OCI-LY7 (cell line): ENCODE data around the gene KIF1A. TPM values are rescaled to one million over a fixed set of nuclear protein-coding genes. Genes with fewer than 3 reads are reported as not detected.

Experiments used
- BruUV-seq: library from RNA; stranded (reverse); fragments of 400-500 nt; replicated peaks from 2 replicates; lab custom pipeline; 2021; lab: Mats Ljungman, UMichigan
- CTCF ChIA-PET: fragments of 300-600 bp; sonication (Branson Sonifier 250); formaldehyde crosslinking; loops from one replicate; lab custom pipeline; 2022; ENCODE audit warnings: antibody characterized with exemption; ENCODE audit not compliant: unreplicated experiment; lab: Charles Lee
- POLR2A ChIA-PET: fragments of 300-600 bp; sonication (Branson Sonifier 250); formaldehyde crosslinking; loops from one replicate; lab custom pipeline; 2022; ENCODE audit warnings: antibody characterized with exemption; lab: Charles Lee
- DNase-seq: peaks from one replicate; pipeline ENCODE4 v3.0.0-alpha.2; 2015; ENCODE audit warnings: low spot score
- H2AFZ ChIP-seq: fragments of 200-600 bp; sonication (generic), shearing (Covaris generic); 2 replicates; pipeline ENCODE4 v1.6.1; 2014; ENCODE audit warnings: mild to moderate bottlenecking, antibody characterized with exemption, low read length, moderate library complexity
- H3K27ac ChIP-seq: fragments of 200-600 bp; sonication (generic); 2 replicates; pipeline ENCODE4 v1.5.1; 2014; ENCODE audit warnings: mixed run types, low read depth, mild to moderate bottlenecking, moderate library complexity, low read length, inconsistent platforms; ENCODE audit not compliant: poor library complexity, severe bottlenecking
- H3K36me3 ChIP-seq: fragments of 200-600 bp; sonication (generic); 2 replicates; pipeline ENCODE4 v1.6.1; 2014; ENCODE audit warnings: mild to moderate bottlenecking, antibody characterized with exemption, low read length, moderate library complexity, mixed read lengths; ENCODE audit not compliant: insufficient read depth
- H3K4me1 ChIP-seq: fragments of 200-600 bp; sonication (generic); 2 replicates; pipeline ENCODE4 v1.5.1; 2014; ENCODE audit warnings: mild to moderate bottlenecking, low read length; ENCODE audit not compliant: insufficient read depth, poor library complexity, severe bottlenecking
- H3K4me2 ChIP-seq: fragments of 200-600 bp; sonication (generic); 2 replicates; pipeline ENCODE4 v1.6.1; 2014; ENCODE audit warnings: mild to moderate bottlenecking, low read length
- H3K4me3 ChIP-seq: fragments of 200-600 bp; sonication (generic); 2 replicates; pipeline ENCODE4 v1.5.1; 2014; ENCODE audit warnings: mild to moderate bottlenecking, low read depth, low read length; ENCODE audit not compliant: poor library complexity, severe bottlenecking
- H3K79me2 ChIP-seq: fragments of 200-600 bp; sonication (generic); 2 replicates; pipeline ENCODE4 v1.6.1; 2016; ENCODE audit warnings: low read depth, mild to moderate bottlenecking, low read length, moderate library complexity, mixed read lengths; ENCODE audit not compliant: insufficient read depth
- H3K9me2 ChIP-seq: fragments of 200-600 bp; sonication (generic); 2 replicates; pipeline ENCODE4 v1.6.1; 2016; ENCODE audit warnings: mild to moderate bottlenecking, low read length, mixed read lengths; ENCODE audit not compliant: insufficient read depth
- H3K9me3 ChIP-seq: fragments of 200-600 bp; sonication (generic); 2 replicates; pipeline ENCODE4 v1.6.1; 2014; ENCODE audit warnings: mild to moderate bottlenecking, mixed run types, low read length, mixed read lengths
- H4K20me1 ChIP-seq: fragments of 200-600 bp; sonication (generic); 2 replicates; pipeline ENCODE4 v1.6.1; 2014; ENCODE audit warnings: mild to moderate bottlenecking, antibody characterized with exemption, low read length, moderate library complexity, mixed read lengths; ENCODE audit not compliant: insufficient read depth
- EZH2phosphoT487 ChIP-seq: fragments of 200-600 bp; sonication (generic); IDR thresholded peaks from 2 replicates; pipeline ENCODE4 v1.6.1; 2018; ENCODE audit warnings: low read depth, borderline replicate concordance, mild to moderate bottlenecking, mixed run types, antibody characterized with exemption, low read length, moderate library complexity, mixed read lengths
- intact Hi-C: fragments of 100-400 bp; cut with micrococcal nuclease; formaldehyde crosslinking; loops from one replicate; pipeline ENCODE4 v1.10.0; 2022; ENCODE audit not compliant: unreplicated experiment
- total RNA-seq, 2 experiments: library from RNA; depleted of rRNA in 1 of 2; stranded (reverse); fragments of >200 nt in 1 of 2; shearing (Covaris generic) in 1 of 2; gene quantifications; 2 replicates each; pipeline ENCODE4 v1.2.3, GENCODE V29; 2014 to 2022
- TF ChIP-seq, protein P1 (sequence below): fragments of 200-600 bp; sonication (generic); conservative IDR thresholded peaks from 2 replicates; pipeline ENCODE4 v1.5.1; 2014; ENCODE audit warnings: mild to moderate bottlenecking, antibody characterized with exemption, low read length, moderate library complexity, mixed read lengths

Gene KIF1A
- total RNA-seq, 2 experiments from 2014 or later, result not detected

DNA sequence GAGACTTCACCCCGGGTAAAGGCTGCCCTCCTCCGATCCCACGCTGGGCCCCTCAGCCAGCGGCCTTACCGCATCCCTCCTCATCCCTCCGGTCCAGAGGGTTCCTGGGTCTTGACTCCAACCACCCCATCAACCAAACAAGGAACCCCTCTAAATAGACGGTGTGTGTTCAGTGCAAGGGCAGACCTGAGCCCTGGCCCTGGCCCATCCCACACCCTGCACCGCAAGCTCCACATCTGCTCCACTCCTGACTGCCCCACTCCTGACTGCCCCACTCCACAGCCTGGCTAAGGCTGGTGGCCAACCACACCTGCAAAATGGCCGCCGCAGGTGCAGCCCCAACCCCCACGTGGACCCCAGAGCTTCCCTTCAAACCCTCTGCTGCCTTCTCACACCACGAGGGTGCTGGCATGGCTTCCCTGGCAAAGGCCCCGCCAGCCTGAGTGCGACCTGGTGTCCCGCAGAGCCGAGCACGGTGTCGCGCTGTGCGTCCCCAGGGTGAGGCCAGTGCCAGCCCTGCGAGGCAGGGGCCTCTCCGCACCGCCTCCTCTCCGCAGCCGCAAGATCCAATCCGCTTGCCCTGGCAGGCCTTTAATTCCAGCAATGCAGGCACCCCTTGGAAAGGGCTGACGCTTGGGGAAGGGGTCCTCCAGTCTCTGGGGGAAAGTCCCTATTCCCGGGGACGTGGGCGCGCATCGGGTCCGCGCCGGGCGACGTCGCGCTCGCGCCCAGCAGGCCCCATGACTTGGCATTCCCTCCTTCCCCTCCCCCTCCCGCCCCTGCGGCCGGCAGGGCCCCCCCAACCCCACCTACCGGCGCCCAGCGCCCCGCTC lies 1.5 kb downstream of the KIF1A start:
- no peaks in the 10 kb centered on the region for H4K20me1 ChIP-seq
- H3K27ac ChIP-seq, result no peak overlapping the region
- ChIA-PET POLR2A (no interaction called here), CTCF (interaction anchor here (0.6 kb wide), 1 partner anchor 38 kb away, joined by 6 read pairs; no protein-coding TSS in a partner anchor)
- H3K79me2 ChIP-seq, result no peaks in the 10 kb centered on the region
- H3K9me2 ChIP-seq, result no peaks in the 10 kb centered on the region
- DNase-seq, result no peak
- H2AFZ ChIP-seq, result no peak overlapping the region
- BruUV-seq, result no TSS peak
- no peak for TF ChIP-seq EZH2phosphoT487
- TF ChIP-seq, protein P1, sequence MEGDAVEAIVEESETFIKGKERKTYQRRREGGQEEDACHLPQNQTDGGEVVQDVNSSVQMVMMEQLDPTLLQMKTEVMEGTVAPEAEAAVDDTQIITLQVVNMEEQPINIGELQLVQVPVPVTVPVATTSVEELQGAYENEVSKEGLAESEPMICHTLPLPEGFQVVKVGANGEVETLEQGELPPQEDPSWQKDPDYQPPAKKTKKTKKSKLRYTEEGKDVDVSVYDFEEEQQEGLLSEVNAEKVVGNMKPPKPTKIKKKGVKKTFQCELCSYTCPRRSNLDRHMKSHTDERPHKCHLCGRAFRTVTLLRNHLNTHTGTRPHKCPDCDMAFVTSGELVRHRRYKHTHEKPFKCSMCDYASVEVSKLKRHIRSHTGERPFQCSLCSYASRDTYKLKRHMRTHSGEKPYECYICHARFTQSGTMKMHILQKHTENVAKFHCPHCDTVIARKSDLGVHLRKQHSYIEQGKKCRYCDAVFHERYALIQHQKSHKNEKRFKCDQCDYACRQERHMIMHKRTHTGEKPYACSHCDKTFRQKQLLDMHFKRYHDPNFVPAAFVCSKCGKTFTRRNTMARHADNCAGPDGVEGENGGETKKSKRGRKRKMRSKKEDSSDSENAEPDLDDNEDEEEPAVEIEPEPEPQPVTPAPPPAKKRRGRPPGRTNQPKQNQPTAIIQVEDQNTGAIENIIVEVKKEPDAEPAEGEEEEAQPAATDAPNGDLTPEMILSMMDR, result no peak
- H3K4me2 ChIP-seq, result no peak overlapping the region
- H3K9me3 ChIP-seq, result 0 out of 2 replicates have a peak, but pooled peaks cover 5% of the 10 kb centered on the region
- H3K36me3 ChIP-seq, result no peaks in the 10 kb centered on the region
- H3K4me1 ChIP-seq, result no peaks in the 10 kb centered on the region
- H3K4me3 ChIP-seq, result no peak overlapping the region
- intact Hi-C loops, result no loop called here

GRCh38 chr2:240817496-240818292 lies 2.3 kb downstream of the KIF1A start:
- Histone ChIP-seq H3K4me2 (no peak overlapping the region), H3K4me3 (no peak overlapping the region), H3K36me3 (no peaks in the 10 kb centered on the region), H4K20me1 (no peaks in the 10 kb centered on the region), H2AFZ (no peak overlapping the region), H3K9me3 (0 out of 2 replicates have a peak, but pooled peaks cover 5% of the 10 kb centered on the region), H3K79me2 (no peaks in the 10 kb centered on the region), H3K4me1 (no peaks in the 10 kb centered on the region), H3K27ac (no peak overlapping the region), H3K9me2 (no peaks in the 10 kb centered on the region)
- intact Hi-C loops, result no loop called here
- no TSS peak for BruUV-seq
- DNase-seq, result no peak
- CTCF ChIA-PET, result interaction anchor here (0.6 kb wide), 1 partner anchor 37 kb away, joined by 6 read pairs; no protein-coding TSS in a partner anchor
- POLR2A ChIA-PET, result no interaction called here
- TF ChIP-seq, protein P1, result no peak
- TF ChIP-seq EZH2phosphoT487, result no peak
